RWPE1 (cell line): ENCODE measurements around the gene TXLNG.

Experiments
- CTCF ChIA-PET: fragments of 350-600 bp; sonication (Branson Sonifier 250); formaldehyde crosslinking; extraction: SDS; loops from one replicate; lab custom pipeline; 2021; lab: Yijun Ruan, JAX
- POLR2A ChIA-PET: fragments of 400-600 bp; formaldehyde crosslinking; extraction: SDS; loops from one replicate; lab custom pipeline; 2020; ENCODE audit warnings: antibody characterized with exemption; ENCODE audit not compliant: low non-redundant PET; lab: Yijun Ruan, JAX
- DNase-seq: peaks from one replicate; pipeline ENCODE4 v3.0.0; 2012; ENCODE audit warnings: low spot score
- H3K27ac ChIP-seq: fragments of 450-650 bp; 2 replicates; pipeline ENCODE4 v1.5.1; 2017
- CTCF ChIP-seq: fragments of 450-650 bp; conservative IDR thresholded peaks from 2 replicates; pipeline ENCODE4 v1.5.1; 2017; ENCODE audit warnings: low read depth, mild to moderate bottlenecking

The TXLNG gene

GRCh38 chrX:16892504-16893362, 106.5 kb downstream of the TXLNG start:
- H3K27ac ChIP-seq = no peak overlapping the region
- TF ChIP-seq CTCF = peak; percentile 74
- peak; percentile 35 for DNase-seq
- ChIA-PET POLR2A (no interaction called here), CTCF (interaction anchor here (0.6 to 0.8 kb wide), 2 partner anchors 17 to 744 kb away, joined by 3 to 4 read pairs; no protein-coding TSS in a partner anchor)
